HTERT RPE-1 (cell line): Measurements from ENCODE around the gene EID3.

Experiments
- in situ Hi-C: fragments of 300-500 bp; cut with MboI; formaldehyde crosslinking; loops from 4 replicates; pipeline ENCODE4 v1.14.3; 2020; ENCODE audit warnings: low sequenced_read_pairs

Gene EID3

DNA sequence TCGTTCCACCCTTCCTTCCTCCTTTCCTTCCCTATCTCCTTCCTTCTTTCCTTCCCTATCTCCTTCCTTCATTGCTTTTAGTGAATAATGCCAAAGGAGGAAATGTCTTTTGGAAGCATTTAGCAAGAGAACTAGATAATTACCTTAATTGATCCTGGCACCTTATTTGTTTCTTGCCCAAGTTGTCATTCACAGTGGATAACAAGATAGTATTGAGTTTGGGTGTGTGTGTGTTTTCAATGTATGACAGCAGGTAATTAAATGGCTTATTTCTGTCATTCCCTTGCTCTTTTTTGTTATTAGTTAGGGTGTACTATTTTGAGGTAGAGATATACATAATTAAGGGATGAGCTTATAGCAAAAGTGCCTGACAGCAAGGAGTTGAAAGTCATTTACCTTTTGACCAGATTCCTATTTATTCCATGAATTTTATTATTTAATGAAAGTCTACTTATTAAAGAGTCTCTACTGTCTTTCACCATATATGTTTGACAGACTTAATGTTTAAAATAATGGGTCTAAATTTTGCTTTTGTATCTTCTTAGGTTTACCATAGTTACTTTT, 30.2 kb downstream of the EID3 start:
- in situ Hi-C loops = no loop called here

GRCh38 chr12:104334581-104334980, 31.0 kb downstream of the EID3 start:
- in situ Hi-C loops = no loop called here

DNA sequence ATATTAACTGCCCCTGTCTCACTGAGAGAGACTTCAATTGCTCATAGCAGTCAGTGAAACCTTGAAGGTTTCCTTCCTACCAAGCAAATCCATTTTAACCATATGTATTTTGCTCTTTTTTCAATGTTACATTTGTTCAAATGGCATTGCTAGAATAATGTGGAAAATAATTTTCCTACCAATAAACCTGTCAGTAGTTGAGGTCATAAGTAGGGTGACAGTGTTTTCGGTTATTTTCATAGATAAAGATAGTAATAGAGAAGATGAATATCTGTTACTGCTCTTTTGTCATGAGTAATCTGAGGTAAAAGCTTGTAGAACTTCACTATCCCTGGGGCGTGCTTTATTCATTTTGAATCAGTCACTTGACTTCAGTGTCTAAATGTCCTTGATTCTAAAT, 32.6 kb downstream of the EID3 start:
- in situ Hi-C loops = no loop called here

- in situ Hi-C loops = no loop called here
Observed at GRCh38 chr12:104337030-104337558, 33.6 kb downstream of the EID3 start.

DNA sequence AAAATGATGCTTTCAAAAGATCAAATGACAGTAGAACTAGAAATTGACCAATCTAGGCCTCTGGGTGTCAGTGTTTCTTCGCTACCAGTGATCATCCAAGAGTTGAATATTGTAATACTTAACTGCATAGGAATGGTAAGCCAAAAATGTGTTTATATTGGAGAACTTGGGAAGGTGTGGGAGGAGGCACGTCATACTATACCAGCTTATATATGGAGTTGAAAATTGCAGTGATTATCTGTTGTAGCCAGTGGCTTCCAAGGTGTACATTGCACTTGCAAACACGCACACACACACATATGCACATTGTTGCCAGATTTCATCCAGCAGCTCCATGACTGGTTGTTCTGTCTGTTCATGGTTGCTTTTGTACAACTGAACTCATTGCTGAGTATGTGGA, 36.1 kb downstream of the EID3 start:
- in situ Hi-C loops = no loop called here

- in situ Hi-C loops = no loop called here
Observed at GRCh38 chr12:104340177-104340576, 36.6 kb downstream of the EID3 start.

DNA sequence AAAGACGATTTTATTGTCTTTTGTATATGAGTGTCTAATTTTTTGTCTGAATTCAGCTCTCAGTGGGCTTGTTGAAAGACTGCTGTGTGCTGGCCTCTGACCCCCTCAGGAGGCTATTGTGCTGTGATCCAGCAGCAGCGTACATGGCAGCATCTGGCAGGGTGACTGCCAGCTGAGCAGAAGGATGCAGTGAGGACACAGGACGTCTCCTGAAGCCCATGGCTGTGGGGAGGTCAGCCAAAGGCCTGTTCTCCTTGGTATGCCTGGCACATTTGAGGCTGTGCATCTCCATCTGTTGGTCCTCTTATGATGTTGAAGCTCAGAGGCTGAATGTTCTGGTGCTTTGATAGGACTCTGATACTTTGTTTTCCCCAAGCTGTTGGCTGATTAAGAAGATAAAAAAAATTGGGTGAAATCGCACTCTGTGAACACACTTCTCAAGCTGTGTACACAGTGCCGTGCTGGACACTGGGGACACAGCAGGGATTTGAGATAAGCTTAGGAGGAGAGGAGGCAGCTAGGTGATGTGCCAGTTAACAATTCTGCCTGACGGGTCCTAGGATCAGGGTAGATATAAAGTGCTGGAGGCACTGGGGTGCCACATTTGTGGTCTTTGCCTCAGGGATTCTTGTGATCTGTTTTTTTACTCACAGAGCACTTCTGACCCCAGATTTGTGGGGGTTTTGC, 37.5 kb downstream of the EID3 start:
- in situ Hi-C loops = no loop called here

GRCh38 chr12:104342147-104342546, 38.6 kb downstream of the EID3 start:
- in situ Hi-C loops = no loop called here

GRCh38 chr12:104342635-104343249, 39.2 kb downstream of the EID3 start:
- in situ Hi-C loops = no loop called here

DNA sequence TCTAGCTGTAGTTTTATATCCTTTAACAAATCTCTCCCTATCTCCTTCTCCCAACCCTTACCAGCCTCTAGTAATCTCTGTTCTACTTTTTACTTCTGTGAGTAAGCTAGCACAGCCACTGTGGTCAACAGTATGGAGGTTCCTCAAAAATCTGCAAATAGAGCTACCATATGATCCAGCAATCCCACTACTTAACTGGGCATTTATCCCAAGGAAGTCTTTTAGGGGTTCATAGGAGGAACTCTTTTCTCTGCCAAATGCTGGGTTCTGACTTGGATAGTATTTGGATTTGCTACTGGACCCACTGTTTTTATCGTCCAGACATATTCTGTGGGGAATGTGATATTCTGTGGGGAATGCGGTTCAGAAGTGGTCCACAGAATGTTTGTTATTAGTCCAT, 41.1 kb downstream of the EID3 start:
- in situ Hi-C loops = no loop called here

- in situ Hi-C loops = no loop called here
Observed at GRCh38 chr12:104345234-104346066, 41.9 kb downstream of the EID3 start.

DNA sequence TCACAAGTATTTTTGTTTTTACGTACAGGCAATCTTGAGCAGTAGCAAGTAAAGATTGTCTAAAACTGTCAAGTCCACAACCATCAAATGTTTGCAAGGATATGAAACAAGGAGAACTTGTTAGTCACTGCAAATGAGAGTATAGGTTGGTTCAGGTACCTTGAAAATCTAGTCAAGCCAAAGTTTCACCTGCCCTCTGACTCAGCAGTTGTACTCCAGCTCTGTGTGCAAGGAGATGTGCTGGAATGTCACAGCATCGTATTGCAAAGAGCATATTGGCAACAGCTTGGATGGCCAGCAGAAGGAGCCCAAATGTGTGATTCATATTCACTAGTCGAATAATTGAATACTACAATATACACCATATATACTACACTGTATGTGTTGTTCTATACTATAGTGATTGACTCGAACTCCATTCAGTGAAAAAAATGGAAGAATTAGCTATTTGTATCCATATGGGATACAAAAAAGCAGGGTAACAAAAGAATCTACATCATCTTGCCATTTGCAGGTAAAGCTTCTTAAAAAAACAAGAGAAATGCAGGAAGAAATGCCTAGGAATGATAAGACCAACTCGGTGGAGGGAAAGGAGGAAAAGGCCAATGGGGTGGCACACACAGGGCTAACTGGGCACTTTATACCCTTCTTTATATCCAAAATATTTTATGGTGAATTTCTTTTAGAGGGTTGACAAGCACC, 44.0 kb downstream of the EID3 start:
- in situ Hi-C loops = no loop called here

- in situ Hi-C loops = no loop called here
Observed at GRCh38 chr12:104348283-104348993, 44.9 kb downstream of the EID3 start.

- in situ Hi-C loops = no loop called here
Observed at GRCh38 chr12:104348994-104349494, 45.5 kb downstream of the EID3 start.

DNA sequence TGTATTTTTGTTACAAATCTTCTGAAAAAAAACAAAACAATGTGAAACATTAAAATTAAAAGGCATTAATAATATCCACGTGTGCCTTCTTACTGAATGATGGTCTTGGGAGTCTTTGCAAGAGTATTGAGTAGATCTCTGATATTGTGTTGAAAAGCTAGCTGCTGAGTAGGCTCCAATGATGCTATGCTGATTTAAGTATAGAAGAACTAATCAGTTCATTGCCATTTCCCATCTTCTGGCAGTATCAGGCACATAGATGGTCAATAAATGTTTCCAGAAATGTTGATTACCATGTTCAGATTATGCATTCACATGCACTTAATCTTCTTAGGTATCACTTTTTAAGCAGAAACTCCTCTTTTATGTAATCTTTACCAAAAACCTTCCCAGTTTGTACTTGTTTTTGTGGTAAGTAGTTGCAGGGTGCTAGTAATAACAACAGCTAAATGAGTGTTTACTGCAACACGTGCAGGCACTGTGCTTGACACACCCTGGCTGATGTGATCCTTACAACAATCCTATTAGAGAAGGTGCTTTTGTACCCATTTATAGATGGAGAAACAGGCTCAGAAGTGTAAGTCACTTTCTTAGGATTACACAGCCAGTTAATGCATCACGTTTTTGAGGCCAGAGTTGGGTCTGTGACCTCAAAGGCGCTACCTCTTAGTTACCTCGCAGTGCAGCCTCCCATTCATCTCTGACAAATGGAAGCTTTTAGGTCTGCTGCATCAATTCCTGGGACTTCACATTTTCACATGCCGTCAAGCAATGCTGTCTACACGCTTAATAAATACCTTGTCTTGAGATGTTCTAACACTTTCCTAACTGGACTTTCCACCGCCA, 46.9 kb downstream of the EID3 start:
- in situ Hi-C loops = no loop called here

- in situ Hi-C loops = no loop called here
Observed at GRCh38 chr12:104351057-104351983, 47.8 kb downstream of the EID3 start.

GRCh38 chr12:104352106-104352713, 48.7 kb downstream of the EID3 start:
- in situ Hi-C loops = no loop called here
